ENCODE results near the gene FHOD3. TPM values are rescaled to one million over a fixed set of nuclear protein-coding genes. Genes with fewer than 3 reads are reported as not detected.
A peak's percentile ranks its signal among the peaks of the same experiment; 100 is the strongest.

FHOD3 gene
- total and polyA plus RNA-seq, 4 donors = 0.57 to 1.3 (median 1.2) TPM; not detected in 1

GRCh38 chr18:36680042-36680441 is 382.5 kb downstream of the FHOD3 start:
- no peak for DNase-seq (ENCODE audit: low spot score)
- Histone ChIP-seq H3K27me3 (ENCODE audit: control insufficient read depth in 4 of 4, insufficient read depth in 4 of 4, low read length in 3 of 4) (no peaks in the 10 kb centered on the region), H3K4me3 (ENCODE audit: low read depth in 1 of 3, low read length in 3 of 3) (no peak overlapping the region), H3K4me1 (ENCODE audit: control insufficient read depth in 4 of 4, insufficient read depth in 4 of 4, low read length in 3 of 4) (no peaks in the 10 kb centered on the region), H3K9me3 (ENCODE audit: control insufficient read depth in 4 of 4, low read length in 3 of 4) (peaks cover 4 to 10% (median 7%) of the 10 kb centered on the region in 4 donors), H3K27ac (ENCODE audit: low read depth in 1 of 2, low read length in 2 of 2) (no peak overlapping the region), H3K9ac (ENCODE audit: low read depth in 1 of 2, low read length in 2 of 2) (no peak overlapping the region), H3K36me3 (ENCODE audit: control insufficient read depth in 4 of 4, insufficient read depth in 3 of 4, low read depth in 1 of 4, low read length in 3 of 4) (no peaks in the 10 kb centered on the region)
- TF ChIP-seq HNF4A (conservative IDR thresholded peaks at IDR 0.05) = no peak
- no peak for TF ChIP-seq HNF4G (IDR thresholded peaks at IDR 0.05)
- TF ChIP-seq TAF1 (conservative IDR thresholded peaks at IDR 0.05) = no peak
- no peak for TF ChIP-seq REST (IDR thresholded peaks at IDR 0.05)
- no peak for TF ChIP-seq JUND (IDR thresholded peaks at IDR 0.05)
- no peak for TF ChIP-seq YY1 (IDR thresholded peaks at IDR 0.05)
- TF ChIP-seq FOXA2 (IDR thresholded peaks at IDR 0.05) = no peak
- no peak for TF ChIP-seq CTCF (IDR thresholded peaks at IDR 0.05; ENCODE audit: low read depth, low read length, missing input control)

- H3K9me3 ChIP-seq (ENCODE audit: control insufficient read depth in 4 of 4, low read length in 3 of 4) = peaks cover 2 to 10% (median 6%) of the 10 kb centered on the region in 4 donors
- no peak for DNase-seq (ENCODE audit: low spot score)
- no peaks in the 10 kb centered on the region for H3K27me3 ChIP-seq (ENCODE audit: control insufficient read depth in 4 of 4, insufficient read depth in 4 of 4, low read length in 3 of 4)
- TF ChIP-seq HNF4G (IDR thresholded peaks at IDR 0.05) = no peak
- no peak for TF ChIP-seq HNF4A (conservative IDR thresholded peaks at IDR 0.05)
- no peak for TF ChIP-seq RXRA (IDR thresholded peaks at IDR 0.05)
- TF ChIP-seq EGR1 (IDR thresholded peaks at IDR 0.05; ENCODE audit: low read depth in 2 of 2) = no peak
- no peak overlapping the region for H3K4me3 ChIP-seq (ENCODE audit: low read depth in 1 of 3, low read length in 3 of 3)
- WGBS = 86% methylated on average over 2 of the region's 2 CpGs
- no peak overlapping the region for H3K9ac ChIP-seq (ENCODE audit: low read depth in 1 of 2, low read length in 2 of 2)
- no peaks in the 10 kb centered on the region for H3K36me3 ChIP-seq (ENCODE audit: control insufficient read depth in 4 of 4, insufficient read depth in 3 of 4, low read depth in 1 of 4, low read length in 3 of 4)
- no peak overlapping the region for H3K27ac ChIP-seq (ENCODE audit: low read depth in 1 of 2, low read length in 2 of 2)
- H3K4me1 ChIP-seq (ENCODE audit: control insufficient read depth in 4 of 4, insufficient read depth in 4 of 4, low read length in 3 of 4) = no peaks in the 10 kb centered on the region
Measured at GRCh38 chr18:36685580-36685979, 388.1 kb downstream of the FHOD3 start.

GRCh38 chr18:36688020-36688965 is 390.8 kb downstream of the FHOD3 start:
- Histone ChIP-seq H3K27ac (ENCODE audit: low read depth in 1 of 2, low read length in 2 of 2) (no peak overlapping the region), H3K4me3 (ENCODE audit: low read depth in 1 of 3, low read length in 3 of 3) (no peak overlapping the region), H3K27me3 (ENCODE audit: control insufficient read depth in 4 of 4, insufficient read depth in 4 of 4, low read length in 3 of 4) (peaks cover 0 to 5% (median 1%) of the 10 kb centered on the region in 4 donors), H3K36me3 (ENCODE audit: control insufficient read depth in 4 of 4, insufficient read depth in 3 of 4, low read depth in 1 of 4, low read length in 3 of 4) (no peaks in the 10 kb centered on the region), H3K4me1 (ENCODE audit: control insufficient read depth in 4 of 4, insufficient read depth in 4 of 4, low read length in 3 of 4) (no peaks in the 10 kb centered on the region), H3K9me3 (ENCODE audit: control insufficient read depth in 4 of 4, low read length in 3 of 4) (peaks cover 2 to 10% (median 5%) of the 10 kb centered on the region in 4 donors), H3K9ac (ENCODE audit: low read depth in 1 of 2, low read length in 2 of 2) (no peak overlapping the region)
- 56% methylated on average over 3 of the region's 3 CpGs for WGBS
- DNase-seq (ENCODE audit: low spot score) = peak; percentile 68
- TF ChIP-seq ZBTB33 (IDR thresholded peaks at IDR 0.05) (no peak), ATF3 (IDR thresholded peaks at IDR 0.05) (no peak), NR2F2 (IDR thresholded peaks at IDR 0.05) (no peak), HNF4G (IDR thresholded peaks at IDR 0.05) (no peak), CTCF (IDR thresholded peaks at IDR 0.05; ENCODE audit: low read depth, low read length, missing input control) (peak; percentile 85), JUND (IDR thresholded peaks at IDR 0.05) (no peak), HNF4A (conservative IDR thresholded peaks at IDR 0.05) (no peak), RAD21 (IDR thresholded peaks at IDR 0.05) (peak; percentile 83 to 86), RXRA (IDR thresholded peaks at IDR 0.05) (no peak)
